Vagina (tissue), 2 donors: ENCODE results near the gene NEK7.

Experiments
- POLR2A ChIP-seq, 2 donors: fragments of 450-650 bp; IDR thresholded peaks; one replicate each; pipeline ENCODE4 v1.6.1; 2017; ENCODE audit warnings: antibody characterized with exemption in 2 of 2, mild to moderate bottlenecking in 2 of 2, moderate library complexity in 2 of 2
- TF ChIP-seq, protein P1 (sequence below), 3 experiments: fragments of 450-650 bp in 2 of 3; fragments of 200-600 bp in 1 of 3; sonication (generic) in 1 of 3; IDR thresholded peaks; one replicate each; pipeline ENCODE4 v1.5.1; 2017 to 2019; ENCODE audit warnings: antibody characterized with exemption in 3 of 3, mild to moderate bottlenecking in 2 of 3, moderate library complexity in 2 of 3

GRCh38 chr1:198326232-198326631, 169.4 kb downstream of the NEK7 start:
- TF ChIP-seq, protein P1, sequence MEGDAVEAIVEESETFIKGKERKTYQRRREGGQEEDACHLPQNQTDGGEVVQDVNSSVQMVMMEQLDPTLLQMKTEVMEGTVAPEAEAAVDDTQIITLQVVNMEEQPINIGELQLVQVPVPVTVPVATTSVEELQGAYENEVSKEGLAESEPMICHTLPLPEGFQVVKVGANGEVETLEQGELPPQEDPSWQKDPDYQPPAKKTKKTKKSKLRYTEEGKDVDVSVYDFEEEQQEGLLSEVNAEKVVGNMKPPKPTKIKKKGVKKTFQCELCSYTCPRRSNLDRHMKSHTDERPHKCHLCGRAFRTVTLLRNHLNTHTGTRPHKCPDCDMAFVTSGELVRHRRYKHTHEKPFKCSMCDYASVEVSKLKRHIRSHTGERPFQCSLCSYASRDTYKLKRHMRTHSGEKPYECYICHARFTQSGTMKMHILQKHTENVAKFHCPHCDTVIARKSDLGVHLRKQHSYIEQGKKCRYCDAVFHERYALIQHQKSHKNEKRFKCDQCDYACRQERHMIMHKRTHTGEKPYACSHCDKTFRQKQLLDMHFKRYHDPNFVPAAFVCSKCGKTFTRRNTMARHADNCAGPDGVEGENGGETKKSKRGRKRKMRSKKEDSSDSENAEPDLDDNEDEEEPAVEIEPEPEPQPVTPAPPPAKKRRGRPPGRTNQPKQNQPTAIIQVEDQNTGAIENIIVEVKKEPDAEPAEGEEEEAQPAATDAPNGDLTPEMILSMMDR (IDR thresholded peaks at IDR 0.05), result no peak
- TF ChIP-seq POLR2A (IDR thresholded peaks at IDR 0.05), result no peak
